ENCODE measurements around the gene SLC2A2.
"Not testable (repeated sequence)": the region's sequence is repeated elsewhere in the genome, so short reads cannot be mapped to it uniquely, and the experiment has no call there.

Gene SLC2A2

GRCh38 chr3:170988378-170988777 lies 38.1 kb downstream of the SLC2A2 start:
- no peak for DNase-seq (ENCODE audit: low read depth in 2 of 2)

GRCh38 chr3:170985304-170985703 lies 41.2 kb downstream of the SLC2A2 start:
- DNase-seq (ENCODE audit: low read depth in 2 of 2): no peak

GRCh38 chr3:170982733-170983132 lies 43.8 kb downstream of the SLC2A2 start:
- DNase-seq (ENCODE audit: low read depth in 2 of 2): no peak

GRCh38 chr3:170980399-170980798 lies 46.1 kb downstream of the SLC2A2 start:
- DNase-seq (ENCODE audit: low read depth in 2 of 2): no peak

- DNase-seq (ENCODE audit: low read depth in 2 of 2): no peak
These were observed 48.4 kb downstream of the SLC2A2 start for GRCh38 chr3:170977949-170978745.

- no peak for DNase-seq (ENCODE audit: low read depth in 2 of 2)
These were observed 50.4 kb downstream of the SLC2A2 start for GRCh38 chr3:170976190-170976519.

- no peak for DNase-seq (ENCODE audit: low read depth in 2 of 2)
These were observed 51.0 kb downstream of the SLC2A2 start for GRCh38 chr3:170975283-170976189.

GRCh38 chr3:170974872-170975271 lies 51.6 kb downstream of the SLC2A2 start:
- DNase-seq (ENCODE audit: low read depth in 2 of 2): no peak

- not testable (repeated sequence) for DNase-seq (ENCODE audit: low read depth in 2 of 2)
These were observed 53.6 kb downstream of the SLC2A2 start for GRCh38 chr3:170972917-170973316.

GRCh38 chr3:170967126-170967525 lies 59.4 kb downstream of the SLC2A2 start:
- DNase-seq (ENCODE audit: low read depth in 2 of 2): no peak

- DNase-seq (ENCODE audit: low read depth in 2 of 2): no peak
These were observed 60.0 kb downstream of the SLC2A2 start for GRCh38 chr3:170966495-170966894.

- DNase-seq (ENCODE audit: low read depth in 2 of 2): no peak
These were observed 64.1 kb downstream of the SLC2A2 start for GRCh38 chr3:170962411-170962810.

- DNase-seq (ENCODE audit: low read depth in 2 of 2): no peak
These were observed 64.7 kb downstream of the SLC2A2 start for GRCh38 chr3:170961616-170962400.

- no peak for DNase-seq (ENCODE audit: low read depth in 2 of 2)
These were observed 67.1 kb downstream of the SLC2A2 start for GRCh38 chr3:170959457-170959856.

- no peak for DNase-seq (ENCODE audit: low read depth in 2 of 2)
These were observed 69.9 kb downstream of the SLC2A2 start for GRCh38 chr3:170956647-170957046.

GRCh38 chr3:170953736-170954135 lies 72.8 kb downstream of the SLC2A2 start:
- DNase-seq (ENCODE audit: low read depth in 2 of 2): no peak

GRCh38 chr3:170953229-170953628 lies 73.3 kb downstream of the SLC2A2 start:
- no peak for DNase-seq (ENCODE audit: low read depth in 2 of 2)

GRCh38 chr3:170949211-170949610 lies 77.3 kb downstream of the SLC2A2 start:
- DNase-seq (ENCODE audit: low read depth in 2 of 2): no peak

- no peak for DNase-seq (ENCODE audit: low read depth in 2 of 2)
These were observed 79.3 kb downstream of the SLC2A2 start for GRCh38 chr3:170947018-170947769.
